Natural killer cell (primary cell): ENCODE data around the gene PKD1. TPM values are rescaled to one million over a fixed set of nuclear protein-coding genes. Genes with fewer than 3 reads are reported as not detected.
A peak's percentile ranks its signal among the peaks of the same experiment; 100 is the strongest.
"Not testable (repeated sequence)": the region's sequence is repeated elsewhere in the genome, so short reads cannot be mapped to it uniquely, and the experiment has no call there.

Experiments
- ATAC-seq, 3 donors: fragments of 150-1000 bp in 2 of 3; fragments of 200-7000 bp in 1 of 3; cut with Tn5 transposase; 1 replicate in 1 of 3; 2 replicates in 2 of 3; pipeline ENCODE4 v1.10.0; 2021; ENCODE audit warnings: mild to moderate bottlenecking in 2 of 3, moderate library complexity in 2 of 3
- DNase-seq, 2 donors: peaks; one replicate each; pipeline versions ENCODE4 v3.0.0 to v3.0.0-alpha.2; 2013 to 2021; ENCODE audit warnings: mixed read lengths in 1 of 2
- H3K27ac ChIP-seq: one replicate; pipeline ENCODE4 v1.5.1; 2013; ENCODE audit warnings: mild to moderate bottlenecking, low read length
- H3K27me3 ChIP-seq: one replicate; pipeline ENCODE4 v1.6.1; 2013; ENCODE audit warnings: low read length; ENCODE audit not compliant: control insufficient read depth, insufficient read depth
- H3K36me3 ChIP-seq: one replicate; pipeline ENCODE4 v1.6.1; 2013; ENCODE audit warnings: low read length; ENCODE audit not compliant: control insufficient read depth, insufficient read depth
- H3K4me1 ChIP-seq: one replicate; pipeline ENCODE4 v1.6.1; 2013; ENCODE audit warnings: low read length; ENCODE audit not compliant: control insufficient read depth, insufficient read depth
- H3K4me3 ChIP-seq: one replicate; pipeline ENCODE4 v1.5.1; 2013; ENCODE audit warnings: low read length
- H3K9me3 ChIP-seq: one replicate; pipeline ENCODE4 v1.6.1; 2013; ENCODE audit warnings: low read length; ENCODE audit not compliant: control insufficient read depth, insufficient read depth
- H3K27ac Mint-ChIP-seq, 2 donors: one replicate each; pipeline ENCODE4 v1.8.0; 2022; ENCODE audit warnings: mild to moderate bottlenecking in 2 of 2, mixed read lengths in 2 of 2, moderate library complexity in 1 of 2
- H3K27me3 Mint-ChIP-seq, 2 donors: one replicate each; pipeline ENCODE4 v1.8.0; 2022; ENCODE audit warnings: low read depth in 2 of 2, mixed read lengths in 2 of 2
- H3K36me3 Mint-ChIP-seq: one replicate; pipeline ENCODE4 v1.8.0; 2022; ENCODE audit warnings: mixed read lengths
- H3K4me1 Mint-ChIP-seq, 2 donors: one replicate each; pipeline ENCODE4 v1.8.0; 2022; ENCODE audit warnings: mixed read lengths in 2 of 2
- H3K4me3 Mint-ChIP-seq: one replicate; pipeline ENCODE4 v1.8.0; 2022; ENCODE audit warnings: mild to moderate bottlenecking, moderate library complexity, mixed read lengths
- H3K9me3 Mint-ChIP-seq, 2 donors: one replicate each; pipeline ENCODE4 v1.8.0; 2022; ENCODE audit warnings: mixed read lengths in 2 of 2
- CTCF ChIP-seq: fragments of 200-600 bp; IDR thresholded peaks from one replicate; pipeline ENCODE4 v1.8.0; 2022; ENCODE audit warnings: antibody characterized with exemption
- WGBS: methylation state at CpG from one replicate; pipeline ENCODE4 v1.1.7; 2013; ENCODE audit warnings: missing lambda C conversion rate; ENCODE audit not compliant: insufficient coverage; 5-methylcytosine and 5-hydroxymethylcytosine counted together
- intact Hi-C: fragments of 100-400 bp; cut with micrococcal nuclease; formaldehyde crosslinking; loops from one replicate; pipeline ENCODE4 v1.14.2; 2022
- total RNA-seq, 4 donors: library from RNA; stranded (reverse); fragments of 120-200 nt in 1 of 4; gene quantifications; one replicate each; pipeline versions ENCODE4 v1.2.3 to v1.2.4, GENCODE V29; 2013 to 2022

Gene PKD1
- total RNA-seq = 100 to 1,000 TPM in 1 of 3 donors, 10 to 100 TPM in 2; 87.0 to 105 (median 99.1) TPM
- 29.7 TPM for total RNA-seq (2013)

- peak within 1 kb of the TSS; percentile 66 for H3K27ac ChIP-seq
- H3K27me3 ChIP-seq, intact Hi-C loops, H3K9me3 ChIP-seq, H3K9me3 Mint-ChIP-seq, H3K36me3 Mint-ChIP-seq, H3K27me3 Mint-ChIP-seq, H3K36me3 ChIP-seq: not testable (repeated sequence)
- Mint-ChIP-seq H3K4me3 (peak within 1 kb of the TSS; percentile 95), H3K4me1 (peaks cover 14 to 21% of the 10 kb centered on the region in 2 donors), H3K27ac (peak within 1 kb of the TSS; percentile 93 to 96)
- peak within 1 kb of the TSS; percentile 41 for H3K4me3 ChIP-seq
- WGBS = under 1% methylated on average over 65 of the region's 81 CpGs
- ATAC-seq = peak; percentile 77 to 87 (median 85)
- peaks cover 20% of the 10 kb centered on the region for H3K4me1 ChIP-seq
- peak; percentile 94 to 100 for DNase-seq
These were observed at the start of gene PKD1 for GRCh38 chr16:2135770-2136490. Gene PKD1, minus strand, starts transcription at chr16:2135898. Its CDS starts 209 bp downstream, at chr16:2135689.

DNA sequence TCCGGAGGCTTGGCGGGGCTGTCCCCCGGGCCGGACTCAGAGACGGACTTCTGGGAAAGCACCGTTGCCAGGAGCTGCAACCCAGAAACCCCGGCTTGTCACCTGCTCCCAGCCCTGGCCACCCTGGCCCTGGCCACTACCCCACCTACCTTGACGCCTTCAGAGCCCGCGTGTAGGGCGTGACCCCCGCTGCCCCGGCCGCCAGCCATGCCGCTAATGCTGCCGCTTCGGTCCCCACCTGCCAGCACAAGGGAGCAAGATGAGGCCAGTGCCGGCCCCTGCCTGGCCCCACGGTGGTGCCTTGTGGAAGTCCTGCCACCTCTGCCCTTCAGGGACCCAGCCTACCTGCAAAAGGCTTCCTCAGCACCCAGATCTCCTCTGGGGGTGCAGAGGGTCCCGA lies 49.3 kb upstream of the PKD1 start:
- no peak overlapping the region for H3K27ac ChIP-seq
- no peaks in the 10 kb centered on the region for H3K27me3 Mint-ChIP-seq
- intact Hi-C loops = no loop called here

GRCh38 chr16:2184346-2184745 lies 48.6 kb upstream of the PKD1 start:
- no peak overlapping the region for H3K4me3 Mint-ChIP-seq
- no peak overlapping the region for H3K27ac Mint-ChIP-seq
- H3K27me3 Mint-ChIP-seq = no peaks in the 10 kb centered on the region
- H3K4me3 ChIP-seq = no peak overlapping the region
- H3K36me3 ChIP-seq = no peaks in the 10 kb centered on the region
- H3K4me1 Mint-ChIP-seq = peaks cover 0 to 6% of the 10 kb centered on the region in 2 donors
- no peaks in the 10 kb centered on the region for H3K9me3 Mint-ChIP-seq
- H3K27me3 ChIP-seq = no peaks in the 10 kb centered on the region
- intact Hi-C loops = no loop called here
- 90% methylated on average over 19 of the region's 19 CpGs for WGBS
- H3K9me3 ChIP-seq = no peaks in the 10 kb centered on the region
- TF ChIP-seq CTCF = no peak
- no peaks in the 10 kb centered on the region for H3K4me1 ChIP-seq
- H3K27ac ChIP-seq = no peak overlapping the region
- DNase-seq = no peak
- no peaks in the 10 kb centered on the region for H3K36me3 Mint-ChIP-seq
- no peak for ATAC-seq

More for the DNA sequence above, 49.3 kb upstream of the PKD1 start:
- no peak for TF ChIP-seq CTCF
- Mint-ChIP-seq H3K36me3 (no peaks in the 10 kb centered on the region), H3K27ac (no peak overlapping the region), H3K4me1 (peaks cover 0 to 6% of the 10 kb centered on the region in 2 donors), H3K9me3 (no peaks in the 10 kb centered on the region), H3K4me3 (no peak overlapping the region)
- no peaks in the 10 kb centered on the region for H3K27me3 ChIP-seq
- H3K9me3 ChIP-seq = no peaks in the 10 kb centered on the region
- ATAC-seq (no peak), DNase-seq (no peak)
- H3K4me1 ChIP-seq = no peaks in the 10 kb centered on the region
- no peaks in the 10 kb centered on the region for H3K36me3 ChIP-seq
- no peak overlapping the region for H3K4me3 ChIP-seq
- WGBS = 91% methylated on average over 20 of the region's 20 CpGs

DNA sequence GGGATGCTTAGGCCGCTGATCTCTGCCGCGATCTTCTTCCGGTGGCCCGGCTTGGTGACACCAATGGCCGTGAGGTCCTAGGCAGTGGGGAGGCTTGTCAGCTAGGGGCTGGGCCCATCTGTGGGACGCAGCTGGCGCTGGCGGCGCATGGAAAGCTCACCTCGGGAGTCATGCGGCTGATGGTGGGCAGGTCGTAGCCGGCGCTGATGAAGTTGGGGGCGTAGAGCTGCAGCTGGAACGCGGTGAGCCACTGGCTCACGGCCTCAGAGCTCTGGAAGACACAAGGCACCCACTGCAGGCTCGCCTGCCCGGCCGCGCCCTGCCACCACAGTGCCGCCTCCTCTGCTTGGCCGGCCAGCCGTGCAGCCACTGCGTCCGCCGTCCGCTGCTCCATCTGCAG lies 48.0 kb upstream of the PKD1 start:
- no peaks in the 10 kb centered on the region for H3K9me3 Mint-ChIP-seq
- no peak for TF ChIP-seq CTCF
- H3K36me3 Mint-ChIP-seq = no peaks in the 10 kb centered on the region
- H3K4me1 Mint-ChIP-seq = peaks cover 0 to 6% of the 10 kb centered on the region in 2 donors
- no peak overlapping the region for H3K27ac Mint-ChIP-seq
- DNase-seq = no peak
- 94% methylated on average over 30 of the region's 30 CpGs for WGBS
- no peak overlapping the region for H3K4me3 Mint-ChIP-seq
- H3K27me3 Mint-ChIP-seq = no peaks in the 10 kb centered on the region
- Histone ChIP-seq H3K27ac (no peak overlapping the region), H3K9me3 (no peaks in the 10 kb centered on the region), H3K36me3 (no peaks in the 10 kb centered on the region), H3K4me3 (no peak overlapping the region), H3K4me1 (no peaks in the 10 kb centered on the region), H3K27me3 (no peaks in the 10 kb centered on the region)
- intact Hi-C loops = no loop called here
- no peak for ATAC-seq
